Ishikawa (cell line): ENCODE data around the gene MMP17.

ENCODE experiments used
- CEBPB ChIP-seq: IDR thresholded peaks from 2 replicates; pipeline ENCODE4 v1.6.1; 2012
- CREB1 ChIP-seq: IDR thresholded peaks from 2 replicates; pipeline ENCODE4 v1.6.1; 2012; ENCODE audit warnings: low read depth
- FOXM1 ChIP-seq: IDR thresholded peaks from 2 replicates; pipeline ENCODE4 v1.6.1; 2012; ENCODE audit warnings: low read depth, borderline replicate concordance
- MAX ChIP-seq: IDR thresholded peaks from 2 replicates; pipeline ENCODE4 v1.6.1; 2012
- REST ChIP-seq: IDR thresholded peaks from 2 replicates; pipeline ENCODE4 v1.6.1; 2012; ENCODE audit warnings: low read depth, mild to moderate bottlenecking
- YY1 ChIP-seq: IDR thresholded peaks from 2 replicates; pipeline ENCODE4 v1.6.1; 2012; ENCODE audit warnings: low read depth

- TF ChIP-seq FOXM1 (no peak), REST (no peak), MAX (no peak), YY1 (no peak), CEBPB (no peak), CREB1 (no peak)
Measured at GRCh38 chr12:131795064-131795463, 33.1 kb upstream of the MMP17 start.
